ENCODE measurements around the gene UBR3. TPM values are rescaled to one million over a fixed set of nuclear protein-coding genes. Genes with fewer than 3 reads are reported as not detected.

Gene UBR3
- total and polyA plus RNA-seq, 4 donors, result 9.5 to 137 (median 25.7) TPM

DNA sequence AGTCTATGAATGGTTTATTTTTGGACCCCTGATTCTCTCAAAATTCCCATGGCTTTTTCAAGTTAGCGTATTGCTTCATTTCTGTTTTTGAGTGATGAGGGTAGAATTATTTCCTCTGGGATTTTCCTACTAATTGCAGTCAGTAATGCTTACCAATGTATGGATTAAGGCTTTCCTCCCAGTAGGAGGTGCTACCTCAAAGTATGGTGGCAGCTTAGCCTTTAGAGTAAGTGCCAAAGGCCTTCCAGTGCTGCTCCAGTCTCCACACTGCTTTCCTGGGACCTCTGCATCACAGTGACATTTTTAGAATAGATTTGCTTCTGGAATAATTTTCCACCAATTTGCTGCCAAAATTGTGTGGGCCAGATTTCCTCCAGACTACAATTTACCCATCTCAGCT is 44.7 kb upstream of the UBR3 start:
- WGBS, 2 donors, result 94 to 100% methylated on average over 1 of the region's 1 CpG
- ATAC-seq (ENCODE audit: insufficient read depth, low FRiP score), result no peak
- no peaks in the 10 kb centered on the region for H3K9me3 ChIP-seq (ENCODE audit: control insufficient read depth in 4 of 4, insufficient read depth in 3 of 4, low read length in 3 of 4)

DNA sequence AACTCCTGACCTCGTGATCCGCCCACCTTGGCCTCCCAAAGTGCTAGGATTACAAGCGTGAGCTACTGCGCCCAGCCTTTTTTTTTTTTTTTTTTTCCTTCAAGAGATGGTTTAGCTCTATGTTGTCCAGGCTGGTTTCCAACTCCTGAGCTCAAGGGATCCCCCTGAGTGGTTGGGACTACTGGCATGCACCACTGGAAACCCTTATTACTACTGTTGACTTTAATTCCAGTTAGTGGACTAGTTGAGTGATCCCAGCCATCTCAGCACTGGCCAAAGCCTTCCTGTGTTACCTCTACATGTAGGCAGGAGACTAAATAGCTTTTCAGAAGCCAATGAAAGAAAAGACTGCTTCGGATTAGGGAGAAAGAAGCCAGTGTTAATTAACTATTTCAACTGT is 36.7 kb upstream of the UBR3 start:
- no peaks in the 10 kb centered on the region for H3K36me3 ChIP-seq (ENCODE audit: control insufficient read depth in 4 of 4, insufficient read depth in 4 of 4, low read length in 4 of 4)
- H3K9me3 ChIP-seq (ENCODE audit: control insufficient read depth in 4 of 4, insufficient read depth in 3 of 4, low read length in 3 of 4), result no peaks in the 10 kb centered on the region
- H3K27me3 ChIP-seq (ENCODE audit: control insufficient read depth in 3 of 3, insufficient read depth in 3 of 3, low read length in 2 of 3), result no peaks in the 10 kb centered on the region
- DNase-seq (no peak), ATAC-seq (ENCODE audit: insufficient read depth, low FRiP score) (no peak)
- TF ChIP-seq, protein P1, sequence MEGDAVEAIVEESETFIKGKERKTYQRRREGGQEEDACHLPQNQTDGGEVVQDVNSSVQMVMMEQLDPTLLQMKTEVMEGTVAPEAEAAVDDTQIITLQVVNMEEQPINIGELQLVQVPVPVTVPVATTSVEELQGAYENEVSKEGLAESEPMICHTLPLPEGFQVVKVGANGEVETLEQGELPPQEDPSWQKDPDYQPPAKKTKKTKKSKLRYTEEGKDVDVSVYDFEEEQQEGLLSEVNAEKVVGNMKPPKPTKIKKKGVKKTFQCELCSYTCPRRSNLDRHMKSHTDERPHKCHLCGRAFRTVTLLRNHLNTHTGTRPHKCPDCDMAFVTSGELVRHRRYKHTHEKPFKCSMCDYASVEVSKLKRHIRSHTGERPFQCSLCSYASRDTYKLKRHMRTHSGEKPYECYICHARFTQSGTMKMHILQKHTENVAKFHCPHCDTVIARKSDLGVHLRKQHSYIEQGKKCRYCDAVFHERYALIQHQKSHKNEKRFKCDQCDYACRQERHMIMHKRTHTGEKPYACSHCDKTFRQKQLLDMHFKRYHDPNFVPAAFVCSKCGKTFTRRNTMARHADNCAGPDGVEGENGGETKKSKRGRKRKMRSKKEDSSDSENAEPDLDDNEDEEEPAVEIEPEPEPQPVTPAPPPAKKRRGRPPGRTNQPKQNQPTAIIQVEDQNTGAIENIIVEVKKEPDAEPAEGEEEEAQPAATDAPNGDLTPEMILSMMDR (IDR thresholded peaks at IDR 0.05; ENCODE audit: control extremely low read depth, extremely low read depth), result no peak
- H3K27ac ChIP-seq (ENCODE audit: low read depth in 1 of 2, low read length in 1 of 2), result no peak overlapping the region
- H3K4me1 ChIP-seq (ENCODE audit: control insufficient read depth in 5 of 5, insufficient read depth in 5 of 5, low read length in 5 of 5), result no peaks in the 10 kb centered on the region
- H3K4me3 ChIP-seq, result no peak overlapping the region
- H3K9ac ChIP-seq (ENCODE audit: insufficient read depth in 1 of 2, low read length in 2 of 2), result no peak overlapping the region
- 88 to 94% methylated on average over 3 to 5 of the region's 5 CpGs for WGBS, 2 donors

More for the DNA sequence above, 44.7 kb upstream of the UBR3 start:
- Histone ChIP-seq H3K36me3 (ENCODE audit: control insufficient read depth in 4 of 4, insufficient read depth in 4 of 4, low read length in 4 of 4) (no peaks in the 10 kb centered on the region), H3K27me3 (ENCODE audit: control insufficient read depth in 3 of 3, insufficient read depth in 3 of 3, low read length in 2 of 3) (no peaks in the 10 kb centered on the region), H3K4me3 (no peak overlapping the region), H3K9ac (ENCODE audit: insufficient read depth in 1 of 2, low read length in 2 of 2) (no peak overlapping the region), H3K27ac (ENCODE audit: low read depth in 1 of 2, low read length in 1 of 2) (no peak overlapping the region), H3K4me1 (ENCODE audit: control insufficient read depth in 5 of 5, insufficient read depth in 5 of 5, low read length in 5 of 5) (no peaks in the 10 kb centered on the region)
- TF ChIP-seq, protein P1 (IDR thresholded peaks at IDR 0.05; ENCODE audit: control extremely low read depth, extremely low read depth), result no peak
- no peak for DNase-seq

DNA sequence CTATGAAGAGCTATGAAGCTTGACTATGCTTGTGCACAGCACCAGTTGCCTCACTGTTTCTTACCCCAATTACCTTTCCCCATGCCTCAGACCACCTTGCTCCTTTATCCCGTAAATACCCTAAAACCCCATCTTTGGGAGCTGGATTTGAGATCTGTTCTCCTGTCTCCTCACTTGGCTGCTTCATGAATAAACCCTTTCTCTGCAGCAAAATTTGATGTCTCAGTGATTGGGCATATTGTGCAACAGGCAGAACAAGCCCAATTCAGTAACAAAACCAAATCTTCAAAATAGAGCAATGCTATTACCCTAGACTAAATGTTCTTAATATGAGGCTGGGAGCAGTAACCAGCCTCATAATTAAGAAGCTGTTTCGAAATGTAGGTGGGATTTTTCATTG is 32.1 kb upstream of the UBR3 start:
- Histone ChIP-seq H3K4me1 (ENCODE audit: control insufficient read depth in 5 of 5, insufficient read depth in 5 of 5, low read length in 5 of 5) (peaks cover 0 to 8% (median 5%) of the 10 kb centered on the region in 5 donors), H3K27me3 (ENCODE audit: control insufficient read depth in 3 of 3, insufficient read depth in 3 of 3, low read length in 2 of 3) (no peaks in the 10 kb centered on the region), H3K27ac (ENCODE audit: low read depth in 1 of 2, low read length in 1 of 2) (peak overlapping the region in 1 of 2 donors; percentile 14), H3K36me3 (ENCODE audit: control insufficient read depth in 4 of 4, insufficient read depth in 4 of 4, low read length in 4 of 4) (peaks cover 0 to 7% (median 0%) of the 10 kb centered on the region in 4 donors), H3K9me3 (ENCODE audit: control insufficient read depth in 4 of 4, insufficient read depth in 3 of 4, low read length in 3 of 4) (no peaks in the 10 kb centered on the region), H3K4me3 (no peak overlapping the region), H3K9ac (ENCODE audit: insufficient read depth in 1 of 2, low read length in 2 of 2) (no peak overlapping the region)
- ATAC-seq (ENCODE audit: insufficient read depth, low FRiP score) (no peak), DNase-seq (no peak)
- 67 to 95% methylated on average over 2 of the region's 2 CpGs for WGBS, 2 donors
- TF ChIP-seq, protein P1 (IDR thresholded peaks at IDR 0.05; ENCODE audit: control extremely low read depth, extremely low read depth), result no peak

DNA sequence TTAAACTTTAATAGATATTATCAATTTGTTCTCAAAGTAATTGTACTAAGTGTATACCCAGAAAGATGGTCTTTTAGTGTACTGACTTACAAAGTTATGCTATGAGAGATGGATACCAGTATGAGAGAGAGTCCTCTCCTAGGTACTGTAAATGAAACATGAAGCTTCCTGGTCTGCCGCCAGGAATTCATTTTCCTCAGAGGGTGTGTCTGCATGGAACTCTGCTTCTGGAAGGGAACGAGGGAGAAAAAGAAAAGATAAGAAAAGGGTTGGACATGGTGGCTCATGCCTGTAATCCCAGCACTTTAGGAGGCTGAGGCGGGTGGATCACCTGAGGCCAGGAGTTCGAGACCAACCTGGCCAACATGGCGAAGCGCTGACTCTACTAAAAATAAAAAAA is 30.8 kb upstream of the UBR3 start:
- TF ChIP-seq, protein P1 (IDR thresholded peaks at IDR 0.05; ENCODE audit: control extremely low read depth, extremely low read depth), result no peak
- peaks cover 0 to 8% (median 5%) of the 10 kb centered on the region in 5 donors for H3K4me1 ChIP-seq (ENCODE audit: control insufficient read depth in 5 of 5, insufficient read depth in 5 of 5, low read length in 5 of 5)
- no peak for DNase-seq
- 86 to 93% methylated on average over 6 of the region's 6 CpGs for WGBS, 2 donors
- H3K9me3 ChIP-seq (ENCODE audit: control insufficient read depth in 4 of 4, insufficient read depth in 3 of 4, low read length in 3 of 4), result no peaks in the 10 kb centered on the region
- ATAC-seq (ENCODE audit: insufficient read depth, low FRiP score), result no peak
- no peak overlapping the region for H3K4me3 ChIP-seq
- H3K9ac ChIP-seq (ENCODE audit: insufficient read depth in 1 of 2, low read length in 2 of 2), result no peak overlapping the region
- H3K27me3 ChIP-seq (ENCODE audit: control insufficient read depth in 3 of 3, insufficient read depth in 3 of 3, low read length in 2 of 3), result no peaks in the 10 kb centered on the region
- peaks cover 0 to 13% (median 2%) of the 10 kb centered on the region in 4 donors for H3K36me3 ChIP-seq (ENCODE audit: control insufficient read depth in 4 of 4, insufficient read depth in 4 of 4, low read length in 4 of 4)
- no peak overlapping the region for H3K27ac ChIP-seq (ENCODE audit: low read depth in 1 of 2, low read length in 1 of 2)

Measured in lung (tissue), 12 donors.